NOMO-1 (cell line): ENCODE results near the gene SERPINE1.

Experiments used
- DNase-seq, 2 experiments: peaks; one replicate each; lab custom pipeline; 2025; ENCODE audit not compliant: unreplicated experiment in 2 of 2; lab: John Stamatoyannopoulos, UW

The SERPINE1 gene

DNA sequence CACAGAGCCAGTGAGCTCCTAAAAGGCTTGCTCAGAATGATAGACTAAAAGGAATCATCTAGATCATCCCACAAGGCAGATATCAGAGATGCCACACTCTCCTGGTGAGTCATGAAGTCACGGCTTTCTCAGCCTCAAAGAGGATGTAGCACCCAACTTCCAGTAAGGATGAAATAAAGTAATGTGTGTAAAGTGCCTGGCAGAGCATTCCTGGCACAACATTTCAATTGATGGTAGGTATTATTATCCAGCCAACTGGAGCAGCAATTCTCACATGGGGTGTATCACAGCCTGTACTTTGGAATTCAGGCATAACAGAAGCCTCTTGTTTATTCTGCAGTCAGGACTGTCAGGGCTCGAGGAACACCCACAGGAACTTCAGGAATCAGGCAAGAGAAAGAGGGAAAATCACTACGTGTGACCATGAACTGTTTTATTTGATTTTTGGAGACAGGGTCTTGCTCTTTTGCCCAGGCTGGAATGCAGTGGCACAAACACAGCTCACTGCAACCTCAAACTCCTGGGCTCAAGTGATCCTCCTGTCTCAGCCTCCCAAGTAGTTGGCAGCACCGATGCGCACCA lies 58.4 kb downstream of the SERPINE1 start:
- DNase-seq, result no peak

DNA sequence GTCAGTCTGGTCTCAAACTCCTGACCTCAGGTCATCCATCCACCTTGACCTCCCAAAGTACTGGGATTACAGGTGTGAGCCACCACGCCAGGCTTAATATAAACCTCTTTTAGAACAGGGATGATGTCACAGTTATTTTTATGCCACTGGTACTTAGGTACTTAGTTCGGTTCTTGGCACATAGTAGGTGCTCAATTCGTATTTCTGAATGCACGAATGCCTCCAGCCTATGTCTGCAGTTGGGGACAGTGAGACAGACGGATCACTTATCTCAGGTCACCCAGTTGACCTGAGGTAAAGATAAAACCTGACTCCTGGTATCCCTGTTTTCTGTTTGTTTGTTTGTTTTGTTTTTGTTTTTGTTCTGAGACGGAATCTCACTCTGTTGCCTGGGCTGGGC lies 59.3 kb downstream of the SERPINE1 start:
- DNase-seq, result no peak

DNA sequence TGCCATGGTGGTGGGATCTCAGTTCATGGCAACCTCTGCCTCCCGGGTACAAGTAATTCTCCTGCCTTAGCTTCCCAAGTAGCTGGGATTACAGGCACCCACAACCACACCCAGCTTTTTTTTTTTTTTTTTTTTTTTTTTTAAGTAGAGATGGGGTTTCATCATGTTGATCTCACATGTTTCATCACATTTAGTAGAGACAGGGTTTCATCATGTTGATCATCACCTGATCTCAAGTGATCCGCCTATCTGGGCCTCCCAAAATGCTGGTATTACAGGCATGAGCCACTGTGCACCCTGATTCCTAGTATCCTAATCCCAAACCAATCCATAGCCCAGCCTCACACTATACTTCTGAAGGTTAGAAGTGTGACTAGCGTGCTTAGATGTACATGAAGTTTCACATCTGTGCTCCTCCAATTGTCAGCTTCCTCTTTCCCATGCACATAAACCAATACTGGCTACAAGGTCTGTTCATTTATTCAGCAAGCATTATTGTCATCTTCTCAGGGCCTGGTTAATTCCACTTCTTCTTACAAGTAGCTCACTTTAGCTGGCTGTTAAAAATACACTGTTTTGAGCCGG lies 60.0 kb downstream of the SERPINE1 start:
- DNase-seq, result peak; percentile 77 to 98
